Eye (tissue), 1 donor: Measurements from ENCODE around the gene CCDC83.

Experiments
- DNase-seq: peaks from one replicate; pipeline ENCODE4 v3.0.0-alpha.2; 2015

Gene CCDC83

GRCh38 chr11:85855341-85855656, at the start of gene CCDC83:
CCDC83 (plus strand) TSS chr11:85855383; CDS start chr11:85865124, 9,741 bp downstream.
- no peak for DNase-seq

DNA sequence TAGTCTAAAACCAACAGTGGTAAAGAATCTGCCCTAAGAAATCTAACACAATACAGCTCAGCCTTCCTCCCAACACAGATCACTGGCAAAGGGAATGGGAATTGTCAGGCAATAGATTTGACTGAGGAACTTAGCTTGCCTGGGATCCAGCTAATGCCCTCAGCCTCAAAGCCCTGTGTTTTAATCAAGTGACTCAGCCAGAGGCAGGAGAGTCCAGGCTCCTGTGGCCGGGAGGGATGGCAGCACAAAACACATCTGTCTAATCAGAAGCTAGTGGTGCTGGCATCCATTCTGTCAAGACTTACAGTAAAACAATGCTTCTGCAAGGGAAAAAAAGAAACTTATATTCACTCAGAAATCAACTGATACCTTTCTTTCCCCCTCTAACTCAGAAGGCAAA, 49.8 kb upstream of the CCDC83 start:
- DNase-seq = no peak

DNA sequence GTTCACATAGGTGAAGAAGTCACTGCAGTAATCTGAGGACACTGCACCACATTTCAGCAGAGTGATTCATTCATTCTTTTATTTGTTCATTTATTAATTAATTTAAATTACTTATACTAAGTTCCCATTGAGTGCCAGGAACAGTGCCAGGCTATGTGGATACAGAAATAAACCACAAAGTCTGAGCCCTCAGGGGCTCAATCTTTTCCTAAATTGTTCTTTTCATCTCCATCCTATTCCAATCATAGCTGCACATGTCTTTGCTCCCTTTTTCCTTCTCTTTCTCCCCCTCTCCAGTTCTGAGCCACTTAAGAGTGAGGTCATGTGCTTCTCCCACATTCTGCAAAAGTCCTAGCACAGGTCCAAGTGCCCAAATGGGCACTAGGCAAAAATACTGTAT, 49.2 kb upstream of the CCDC83 start:
- no peak for DNase-seq

DNA sequence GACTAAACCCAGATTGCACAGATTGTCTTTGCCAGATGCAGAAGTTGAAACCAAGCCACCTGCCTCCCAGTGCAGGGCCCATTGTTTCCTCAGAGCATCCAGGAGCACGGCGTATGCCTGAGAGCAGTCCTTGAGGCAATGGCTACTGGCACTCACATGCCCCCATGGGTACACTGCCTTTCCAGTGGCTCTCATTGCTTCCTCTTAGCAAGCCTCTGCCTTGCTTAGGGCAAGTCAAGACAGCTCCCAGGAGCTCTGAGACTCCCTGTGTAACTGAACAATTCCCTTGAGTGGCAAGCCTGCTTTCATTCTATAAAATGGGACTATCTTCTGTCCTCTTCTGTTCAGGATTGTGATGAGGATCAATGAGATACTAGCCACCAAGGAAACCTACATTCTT, 48.3 kb upstream of the CCDC83 start:
- DNase-seq = no peak

DNA sequence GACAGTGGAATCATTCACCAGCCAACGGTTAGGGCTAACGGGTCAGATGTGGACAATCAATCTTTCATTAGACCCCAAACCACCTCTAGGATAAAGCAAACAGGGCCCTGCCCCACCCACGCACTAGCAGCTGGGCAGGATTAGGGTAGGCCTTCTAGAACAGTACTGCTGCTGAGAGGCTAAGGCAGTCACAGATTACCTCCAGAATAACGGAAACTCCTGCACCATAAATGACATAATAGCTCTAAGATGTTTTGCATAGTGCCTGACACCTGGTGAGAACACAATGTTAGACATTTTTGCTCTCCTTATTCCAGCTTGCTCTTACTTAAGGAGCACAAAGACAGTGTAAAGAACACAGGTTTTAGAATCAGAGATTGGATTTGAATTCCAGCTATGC, 46.0 kb upstream of the CCDC83 start:
- DNase-seq = no peak

DNA sequence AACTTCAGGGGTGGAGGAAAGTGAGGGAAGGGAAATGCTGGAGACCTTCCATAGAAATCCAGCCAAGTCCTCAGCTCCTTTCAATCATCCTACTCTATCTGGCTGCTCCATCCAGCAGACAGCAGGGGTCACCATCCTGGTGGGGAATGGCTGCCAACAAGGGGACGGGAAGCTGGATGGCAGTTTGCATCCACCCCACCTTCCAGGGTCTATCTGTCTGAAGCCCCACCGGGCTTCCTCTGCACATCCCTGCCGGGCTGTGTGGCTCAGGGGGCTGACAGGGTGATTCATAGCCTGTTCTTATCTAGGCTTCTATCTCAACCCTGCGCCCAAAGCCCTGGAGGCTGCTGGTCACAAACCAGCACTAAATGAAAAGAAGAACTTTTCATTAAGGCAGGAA, 45.3 kb upstream of the CCDC83 start:
- DNase-seq = peak; percentile 52

GRCh38 chr11:85810521-85810870, 44.7 kb upstream of the CCDC83 start:
- DNase-seq = no peak

GRCh38 chr11:85810871-85811611, 44.1 kb upstream of the CCDC83 start, which contains the start of gene SYTL2:
SYTL2 (minus strand) TSS chr11:85811141; CDS start chr11:85757725, 53,416 bp downstream.
- DNase-seq = peak; percentile 77

- no peak for DNase-seq
These were observed 43.6 kb upstream of the CCDC83 start for GRCh38 chr11:85811624-85812023.

GRCh38 chr11:85813721-85814120, 41.5 kb upstream of the CCDC83 start:
- DNase-seq = no peak

DNA sequence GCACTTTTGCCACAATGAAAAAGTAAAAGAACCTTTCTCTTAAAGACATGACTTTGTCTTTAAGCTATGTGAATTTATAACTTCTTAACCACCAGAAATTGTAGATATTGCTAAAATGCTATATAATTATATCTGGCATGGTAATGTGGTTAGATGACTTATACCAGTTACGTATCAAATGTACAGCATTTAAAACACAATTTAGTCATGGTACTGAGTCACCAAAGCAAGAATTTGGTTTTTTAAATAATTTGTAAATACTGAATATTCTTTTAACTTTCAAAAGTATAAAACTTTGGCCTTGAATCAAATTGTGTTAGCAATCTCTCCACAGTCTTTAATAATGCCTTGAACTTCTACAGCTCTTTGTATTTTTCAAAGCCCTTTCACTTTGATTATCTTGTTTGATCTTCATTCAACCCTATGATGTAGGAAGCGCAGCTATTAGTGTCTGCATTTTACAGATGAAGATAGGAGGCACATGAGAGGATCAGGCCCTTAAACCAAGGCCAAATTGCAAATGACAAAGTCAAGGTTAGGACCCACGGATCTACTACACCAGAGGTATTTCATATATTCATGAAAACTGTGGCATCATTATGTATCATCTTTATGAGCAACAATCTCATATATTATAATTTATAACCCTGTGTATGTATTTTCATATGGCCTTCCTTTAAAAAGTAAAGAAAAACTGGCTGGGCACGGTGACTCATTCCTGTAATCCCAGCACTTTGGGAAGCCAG, 39.8 kb upstream of the CCDC83 start:
- no peak for DNase-seq

DNA sequence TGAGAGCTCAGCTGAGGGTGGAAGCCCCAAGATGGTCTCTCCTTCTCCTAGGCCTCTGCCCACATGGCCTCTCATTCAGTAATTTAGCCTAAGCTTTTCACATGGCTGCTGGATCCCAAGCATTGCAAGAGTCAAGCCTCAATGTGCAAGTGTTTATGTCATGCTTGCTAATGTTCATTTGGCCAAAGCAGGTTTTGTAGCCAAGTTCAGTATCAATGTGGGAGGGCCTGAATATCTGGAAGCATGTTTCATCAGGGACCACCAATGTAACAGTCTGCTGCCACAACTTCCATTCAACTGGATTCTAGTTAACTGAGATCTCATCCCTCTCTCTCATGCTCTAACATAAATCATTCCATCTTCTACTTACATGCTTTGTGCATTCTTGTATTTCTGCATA, 35.7 kb upstream of the CCDC83 start:
- DNase-seq = no peak

DNA sequence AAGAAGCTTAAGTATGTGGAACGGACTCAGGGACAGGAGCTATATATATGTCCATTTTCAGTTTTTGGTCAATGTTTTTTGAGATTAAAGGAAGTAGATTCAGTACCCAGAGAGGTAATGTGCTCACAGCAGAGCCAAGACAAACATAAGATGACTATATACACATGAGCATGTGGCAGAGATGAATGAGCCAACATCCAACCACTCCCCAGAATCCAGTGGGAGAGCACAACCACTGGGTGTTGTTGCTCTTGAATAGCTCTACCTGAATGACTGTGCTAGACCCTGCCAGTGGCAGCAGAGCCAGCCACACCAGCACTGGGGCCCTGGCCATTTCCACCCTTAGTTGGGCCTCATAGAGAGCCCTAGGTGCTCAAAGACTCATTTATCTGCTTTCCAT, 33.5 kb upstream of the CCDC83 start:
- no peak for DNase-seq

- DNase-seq = no peak
These were observed 32.4 kb upstream of the CCDC83 start for GRCh38 chr11:85822814-85823213.

DNA sequence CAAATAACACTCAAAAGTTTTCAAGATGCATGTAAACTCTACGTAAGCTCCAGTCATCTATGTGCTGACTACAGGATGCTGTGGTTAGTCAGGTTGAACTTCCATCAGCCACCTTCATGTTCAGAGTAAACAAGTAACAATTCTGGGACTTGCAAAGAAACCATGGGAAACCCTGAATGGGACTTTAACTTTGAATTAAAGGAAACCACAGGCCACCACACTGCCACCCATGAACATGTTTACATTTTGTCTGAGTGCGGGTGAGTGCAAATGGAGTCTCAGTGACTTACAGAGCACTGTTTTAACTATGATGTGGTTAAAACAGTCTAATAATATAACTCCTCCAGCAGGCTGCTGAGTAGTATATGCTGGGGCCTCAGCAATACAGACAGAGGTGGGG, 31.4 kb upstream of the CCDC83 start:
- DNase-seq = no peak

DNA sequence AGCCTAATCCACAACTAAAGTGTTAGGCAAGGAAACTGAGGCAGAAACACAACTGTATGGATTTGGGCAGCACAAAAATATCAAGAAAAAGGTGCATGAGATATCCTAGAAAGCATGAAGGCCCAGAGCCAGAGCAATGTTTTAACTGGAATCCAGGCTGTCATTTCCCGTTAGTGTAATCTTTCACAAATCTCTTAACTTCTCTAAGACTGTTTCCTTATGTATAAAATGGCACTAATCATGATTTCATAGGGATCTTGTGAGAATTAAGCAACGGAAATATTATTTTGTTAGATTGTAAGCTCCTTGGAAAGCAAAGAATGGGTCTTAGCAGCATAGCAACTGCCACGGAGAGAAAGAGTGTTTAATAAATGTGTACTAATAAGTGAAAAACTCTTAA, 29.6 kb upstream of the CCDC83 start:
- DNase-seq = peak; percentile 22

DNA sequence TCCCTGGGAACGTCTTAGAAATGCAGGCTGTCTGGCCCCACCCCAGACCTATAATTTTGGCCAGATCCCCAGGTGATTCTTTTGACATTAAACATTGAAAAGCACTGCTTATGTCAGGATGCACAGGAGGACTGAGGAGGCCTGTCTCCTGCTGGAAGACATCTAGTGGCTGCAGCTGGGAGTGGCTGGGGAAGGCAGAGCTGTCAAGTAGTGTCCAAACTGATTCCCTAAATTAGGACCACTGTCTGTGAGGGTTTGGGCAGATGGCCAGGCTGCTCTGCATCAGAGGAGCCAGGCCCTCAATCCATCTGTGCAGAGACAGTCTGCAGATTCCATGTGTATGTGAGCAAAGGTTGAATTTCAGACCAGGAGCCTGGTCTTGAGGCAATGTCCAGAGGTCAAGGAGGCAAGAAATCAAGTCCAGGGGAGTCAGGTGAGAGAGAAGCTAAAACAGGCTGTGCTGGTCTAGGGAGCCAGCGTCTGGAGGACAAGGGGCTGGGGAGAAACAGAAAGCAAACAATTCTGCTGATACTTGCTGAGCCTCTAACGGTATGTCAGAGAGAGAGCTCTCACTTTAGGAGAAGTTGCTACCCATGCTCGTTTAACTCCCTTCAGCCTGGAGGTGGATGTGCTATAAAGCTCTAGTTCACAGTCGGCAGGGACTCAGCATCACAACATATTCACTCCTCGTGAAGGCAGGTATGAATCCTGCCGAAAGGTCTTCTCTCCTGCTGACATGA, 28.9 kb upstream of the CCDC83 start:
- peak; percentile 51 for DNase-seq

GRCh38 chr11:85827748-85828639, 27.2 kb upstream of the CCDC83 start:
- peak; percentile 13 for DNase-seq

DNA sequence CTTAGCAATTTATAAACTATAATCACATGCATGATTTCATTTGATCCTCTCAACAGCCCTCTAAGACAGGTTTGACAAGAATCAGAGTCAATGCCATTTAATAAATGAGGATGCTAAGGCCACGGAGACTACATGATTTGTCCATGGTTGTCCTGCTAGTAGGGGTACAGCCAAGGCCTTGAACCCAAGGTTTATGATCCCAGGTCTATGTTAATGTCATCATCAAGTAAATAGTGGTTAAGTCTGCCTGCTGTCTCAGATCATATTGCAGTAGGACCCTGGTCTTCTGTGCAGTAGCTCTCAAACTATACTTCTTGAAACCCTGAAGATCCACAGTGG, 26.6 kb upstream of the CCDC83 start:
- no peak for DNase-seq

DNA sequence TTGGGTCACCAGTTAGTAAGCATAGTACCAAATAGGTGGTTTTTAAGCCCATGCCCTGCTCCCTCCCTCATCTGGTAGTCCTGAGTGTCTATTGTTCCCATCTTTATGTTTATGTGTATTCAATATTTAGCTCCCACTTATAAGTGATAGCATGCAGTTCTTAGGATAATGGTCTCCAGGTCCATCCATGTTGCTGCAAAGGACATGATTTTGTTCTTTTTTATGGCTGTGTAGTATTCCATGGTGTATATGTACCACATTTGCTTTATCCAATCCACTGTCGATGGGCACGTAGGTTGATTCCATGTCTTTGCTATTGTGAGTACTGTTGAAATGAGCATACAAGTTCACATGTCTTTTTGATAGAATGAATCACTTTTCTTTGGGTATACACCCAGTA, 26.0 kb upstream of the CCDC83 start:
- DNase-seq = no peak

GRCh38 chr11:85831050-85831449, 24.1 kb upstream of the CCDC83 start:
- no peak for DNase-seq

DNA sequence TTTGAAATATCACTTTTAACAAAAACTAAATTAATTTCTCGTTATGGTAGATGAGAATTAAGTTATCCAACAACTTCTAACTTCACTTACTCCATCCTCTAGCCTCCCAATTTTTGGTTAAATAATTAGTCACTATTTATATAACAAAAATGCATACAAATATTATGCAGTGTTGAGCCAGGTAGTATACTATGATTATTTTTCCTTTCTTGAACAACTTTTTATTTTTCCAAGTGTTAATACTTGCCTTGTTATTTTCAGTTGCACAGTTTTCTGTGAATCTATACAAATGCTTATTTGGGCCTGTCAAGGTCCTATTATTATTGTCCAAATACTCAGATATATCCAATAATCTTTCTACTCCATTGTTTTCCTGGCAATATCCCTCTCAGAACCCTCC, 19.9 kb upstream of the CCDC83 start:
- DNase-seq = no peak

DNA sequence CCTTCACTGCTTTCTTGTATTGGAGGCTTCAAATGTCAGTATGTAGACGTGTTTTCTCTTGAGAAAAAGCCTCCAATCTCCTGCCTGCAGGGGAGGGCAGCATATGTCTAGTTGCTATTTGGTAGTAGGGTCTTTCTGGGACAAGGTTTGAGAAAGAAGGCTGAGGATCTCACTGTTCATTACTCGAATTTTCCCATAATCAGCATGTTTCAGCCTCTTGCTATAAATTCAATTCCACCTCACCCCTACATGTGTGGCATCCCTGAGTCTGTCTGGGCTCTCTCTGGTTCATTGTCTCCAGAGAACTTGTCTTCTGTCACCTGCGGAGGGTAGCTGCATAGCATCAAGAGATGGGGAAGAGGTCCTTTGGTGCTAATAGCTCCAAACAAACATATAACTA, 19.5 kb upstream of the CCDC83 start:
- DNase-seq = no peak
